GM03348 (cell line): Measurements from ENCODE around the gene BMERB1.
"Not testable (repeated sequence)": the region's sequence is repeated elsewhere in the genome, so short reads cannot be mapped to it uniquely, and the experiment has no call there.

Source experiments
- DNase-seq: peaks from one replicate; pipeline ENCODE4 v3.0.0; 2012; ENCODE audit warnings: low spot score

BMERB1 gene

GRCh38 chr16:15559176-15559575, 124.8 kb downstream of the BMERB1 start:
- DNase-seq = no peak

DNA sequence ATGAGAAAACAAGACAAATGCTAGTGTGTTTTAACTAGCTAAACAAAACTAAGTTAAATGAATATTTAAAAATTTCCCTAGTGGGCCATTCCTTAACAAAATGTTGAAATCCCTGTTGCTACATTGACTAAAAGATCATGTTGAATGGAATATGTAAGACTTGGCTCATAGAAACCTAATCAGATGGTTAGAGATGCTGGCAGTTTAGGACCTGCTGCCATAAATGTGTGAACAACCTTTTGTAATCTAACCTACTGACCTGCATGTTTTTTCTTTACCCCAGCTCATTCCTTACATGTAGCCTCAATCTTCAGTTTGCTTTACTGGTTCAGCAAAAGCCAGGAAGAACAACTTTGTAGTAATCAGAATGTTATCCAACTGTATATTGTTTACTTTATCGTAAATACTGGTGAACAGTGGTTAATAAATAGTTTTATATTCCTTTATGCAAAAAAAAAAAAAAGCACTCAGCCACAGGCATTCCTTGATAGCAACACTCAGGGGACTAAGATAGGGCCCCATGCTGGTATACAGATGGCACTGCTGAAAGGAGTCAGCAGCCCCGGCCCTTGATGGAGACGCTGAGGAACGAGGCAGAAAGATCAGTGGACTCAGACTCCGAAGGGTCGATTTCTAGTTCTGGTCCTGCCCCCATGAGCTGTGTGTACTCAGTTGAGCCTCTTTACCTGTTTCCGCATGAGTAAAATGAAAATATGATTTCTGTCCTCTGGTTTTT, 130.4 kb downstream of the BMERB1 start:
- no peak for DNase-seq

GRCh38 chr16:15566095-15566494, 131.7 kb downstream of the BMERB1 start:
- DNase-seq = no peak

DNA sequence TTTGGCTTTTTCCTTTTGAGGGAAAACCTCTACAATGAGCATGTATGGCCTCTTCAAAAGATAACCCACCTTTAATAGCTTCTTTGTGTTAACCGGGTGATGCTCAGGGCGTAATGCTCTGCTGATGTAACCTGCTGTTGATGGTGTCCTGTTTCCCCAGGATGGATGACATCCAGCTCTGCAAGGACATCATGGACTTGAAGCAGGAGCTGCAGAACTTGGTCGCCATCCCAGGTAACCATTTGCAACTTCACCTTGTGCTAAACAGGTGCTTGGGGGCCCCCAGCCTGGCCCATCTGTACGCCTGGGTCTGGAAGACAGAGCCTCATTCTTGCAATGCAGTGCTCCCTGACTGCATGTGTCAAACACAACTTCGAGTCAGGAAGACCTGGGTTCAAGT, 133.4 kb downstream of the BMERB1 start:
- no peak for DNase-seq

- DNase-seq = not testable (repeated sequence)
Measured at GRCh38 chr16:15570666-15571065, 136.3 kb downstream of the BMERB1 start.

DNA sequence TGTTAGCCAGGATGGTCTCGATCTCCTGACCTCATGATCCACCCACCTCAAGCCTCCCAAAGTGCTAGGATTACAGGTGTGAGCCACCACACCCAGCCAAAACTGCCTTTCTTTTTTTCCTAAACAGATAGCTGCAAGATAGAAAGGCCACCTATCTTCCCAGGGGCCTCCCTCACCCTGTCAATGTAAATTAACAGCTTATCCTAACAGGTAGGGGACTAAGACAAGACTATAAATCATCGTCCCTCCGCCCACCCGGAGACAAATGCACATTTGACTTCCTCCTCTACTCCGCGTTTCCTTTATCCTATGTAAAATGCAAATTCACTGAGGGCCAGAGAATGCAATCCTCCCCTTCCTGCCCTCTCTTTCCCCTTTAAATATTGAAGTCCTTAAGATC, 137.2 kb downstream of the BMERB1 start:
- DNase-seq = no peak

DNA sequence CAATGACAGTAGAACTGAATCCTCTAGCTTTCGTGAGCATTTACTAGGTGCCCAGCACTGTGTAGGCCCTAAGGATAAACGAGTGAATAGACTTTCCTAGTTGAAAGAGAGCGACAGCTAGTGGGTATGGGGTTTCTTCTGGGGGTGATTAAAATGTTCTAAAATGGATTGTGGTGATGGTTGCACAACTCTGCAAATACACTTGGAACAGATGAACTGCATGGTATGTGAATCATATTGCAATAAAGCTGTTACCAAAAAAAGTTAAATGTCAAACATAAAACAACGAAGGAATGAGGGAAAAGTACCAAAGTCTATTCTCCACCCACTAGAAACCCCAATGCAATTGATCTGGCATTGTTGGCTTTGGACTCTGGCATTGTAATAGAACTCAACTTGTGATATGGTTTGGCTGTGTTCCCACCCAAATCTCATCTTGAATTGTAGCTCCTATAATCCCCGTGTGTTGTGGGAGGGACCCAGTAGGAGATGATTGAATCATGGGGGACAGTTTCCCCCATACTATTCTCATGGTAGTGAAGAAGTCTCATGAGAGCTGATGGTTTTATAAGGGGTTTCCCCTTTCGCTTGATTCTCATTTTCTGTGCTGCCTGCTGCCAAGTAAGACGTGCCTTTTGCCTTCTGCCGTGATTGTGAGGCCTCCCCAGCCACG, 138.1 kb downstream of the BMERB1 start:
- peak; percentile 76 for DNase-seq

DNA sequence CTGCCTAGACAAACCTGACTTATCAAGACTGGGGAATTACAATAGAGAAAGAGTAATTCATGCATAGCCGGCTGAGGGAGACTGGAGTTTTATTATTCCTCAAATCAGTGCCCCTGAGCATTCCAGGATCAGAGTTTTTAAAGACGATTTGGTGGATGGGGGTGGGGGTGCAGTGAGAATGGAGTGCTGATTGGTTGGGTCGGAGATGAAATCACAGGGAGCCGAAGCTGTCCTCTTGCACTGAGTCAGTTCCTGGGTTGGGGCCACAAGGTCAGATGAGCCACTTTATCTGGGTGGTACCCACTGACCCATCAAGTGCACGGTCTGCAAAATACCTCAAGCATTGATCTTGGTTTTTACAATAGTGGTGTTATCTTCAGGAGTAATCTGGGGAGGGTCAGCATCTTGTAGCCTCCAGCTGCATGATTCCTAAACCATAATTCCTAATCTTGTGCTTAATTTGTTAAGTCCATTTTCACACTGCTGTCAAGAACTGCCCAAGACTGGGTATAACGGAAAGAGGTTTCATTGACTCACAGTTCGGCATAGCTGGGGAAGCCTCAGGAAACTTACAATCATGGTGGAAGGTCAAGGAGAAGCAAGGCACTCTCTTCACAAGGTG, 139.0 kb downstream of the BMERB1 start:
- no peak for DNase-seq

- not testable (repeated sequence) for DNase-seq
Measured at GRCh38 chr16:15573896-15574613, 139.7 kb downstream of the BMERB1 start.

GRCh38 chr16:15574614-15574948, 140.2 kb downstream of the BMERB1 start:
- no peak for DNase-seq

DNA sequence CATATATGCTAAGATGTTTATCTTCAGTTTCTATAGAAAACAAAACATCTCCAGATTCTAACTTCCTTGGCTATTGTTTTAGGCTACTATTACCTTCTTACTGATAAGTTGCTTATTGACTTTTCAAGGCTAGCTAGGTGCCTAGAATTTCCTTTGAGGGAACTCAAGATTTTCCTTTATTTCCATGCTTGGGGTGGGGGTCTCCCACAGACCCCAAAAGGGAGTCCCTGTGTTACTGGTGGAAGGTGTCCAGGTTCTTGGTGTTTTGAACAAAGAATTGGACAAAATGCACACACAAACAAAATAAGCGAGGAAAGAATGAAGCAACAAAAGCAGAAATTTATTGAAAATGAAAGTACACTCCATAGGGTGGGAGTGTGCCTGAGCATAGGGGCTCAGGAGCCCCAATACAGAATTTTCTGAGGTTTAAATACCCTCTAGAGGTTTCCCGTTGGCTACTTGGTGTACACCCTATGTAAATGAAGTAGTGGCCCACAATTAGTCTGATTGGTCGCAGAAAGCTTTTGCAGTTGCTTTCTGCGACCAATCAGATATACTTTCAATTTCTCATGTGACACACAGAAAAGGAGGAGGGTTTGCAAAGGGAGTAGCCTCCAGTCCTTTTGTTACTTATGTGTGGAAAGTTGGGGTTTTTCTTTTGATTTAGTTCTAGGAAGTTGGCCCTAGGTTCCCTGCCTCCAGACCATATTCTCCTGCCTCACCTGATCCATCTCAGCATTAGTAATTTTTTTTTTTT, 141.1 kb downstream of the BMERB1 start:
- no peak for DNase-seq

DNA sequence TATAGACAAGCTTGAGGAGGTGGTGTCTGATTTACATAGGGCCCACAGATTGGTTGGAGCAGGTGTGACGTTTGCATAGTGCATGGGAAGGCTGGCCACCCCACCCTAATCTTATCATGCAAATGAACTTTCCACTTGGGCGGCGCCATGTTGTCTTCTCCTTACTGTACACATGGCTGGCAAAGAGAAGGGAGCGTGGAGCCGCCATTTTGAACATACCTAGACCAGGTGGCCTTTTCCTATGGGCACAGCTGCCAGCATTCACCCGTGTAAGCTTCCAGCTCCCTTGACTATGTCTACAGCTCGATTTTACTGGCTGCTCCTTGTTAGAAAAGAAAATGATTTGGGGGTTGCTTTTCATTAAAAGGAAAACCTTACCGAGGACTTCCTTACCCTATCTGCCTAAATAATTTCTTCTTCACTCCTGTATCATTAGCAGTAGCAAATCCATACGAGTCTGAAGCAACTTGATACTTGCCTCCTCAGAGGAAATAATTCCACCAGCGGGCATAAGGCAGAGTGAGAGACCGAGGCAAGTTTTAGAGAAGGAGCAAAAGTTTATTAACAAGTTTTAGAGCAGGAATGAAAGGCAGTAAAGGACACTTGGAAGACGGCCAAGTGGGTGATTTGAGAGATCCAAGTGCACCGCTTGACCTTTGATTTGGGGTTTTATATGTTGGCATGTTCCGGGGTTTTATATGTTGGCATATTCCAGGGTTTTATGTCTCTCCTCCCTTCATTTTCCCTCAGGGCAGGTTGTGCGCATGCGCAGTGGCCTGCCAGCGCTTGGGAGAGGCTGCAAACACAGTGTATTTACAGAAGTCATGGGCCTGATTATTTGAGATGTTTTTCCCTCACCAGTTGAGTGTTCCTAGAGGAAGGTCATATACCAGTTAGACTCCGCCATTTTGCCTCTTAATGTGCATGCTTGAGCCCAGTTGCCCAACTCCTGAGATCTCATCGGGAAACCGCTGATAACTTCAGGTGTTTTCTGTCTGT, 142.9 kb downstream of the BMERB1 start:
- DNase-seq = no peak

DNA sequence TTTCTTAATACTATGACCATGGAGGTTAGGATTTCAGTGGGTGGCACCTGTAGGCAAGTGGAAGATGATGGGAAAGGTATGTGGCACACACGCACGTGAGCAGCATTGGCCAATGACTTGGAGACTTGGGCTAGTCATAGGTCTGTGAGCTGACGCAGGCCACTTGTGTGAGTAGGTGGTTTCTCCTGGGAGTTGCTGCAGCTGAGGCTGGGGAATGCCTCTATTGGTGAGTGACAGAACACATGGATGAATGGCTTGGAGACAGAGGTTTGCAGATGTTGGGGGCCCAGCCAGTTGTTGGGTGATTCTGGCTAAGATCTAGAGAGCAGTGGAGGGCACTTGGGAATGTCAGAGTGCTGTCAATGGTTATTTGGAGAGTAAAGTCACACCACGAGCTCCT, 144.4 kb downstream of the BMERB1 start:
- no peak for DNase-seq

- DNase-seq = no peak
Measured at GRCh38 chr16:15581127-15581815, 146.9 kb downstream of the BMERB1 start.

DNA sequence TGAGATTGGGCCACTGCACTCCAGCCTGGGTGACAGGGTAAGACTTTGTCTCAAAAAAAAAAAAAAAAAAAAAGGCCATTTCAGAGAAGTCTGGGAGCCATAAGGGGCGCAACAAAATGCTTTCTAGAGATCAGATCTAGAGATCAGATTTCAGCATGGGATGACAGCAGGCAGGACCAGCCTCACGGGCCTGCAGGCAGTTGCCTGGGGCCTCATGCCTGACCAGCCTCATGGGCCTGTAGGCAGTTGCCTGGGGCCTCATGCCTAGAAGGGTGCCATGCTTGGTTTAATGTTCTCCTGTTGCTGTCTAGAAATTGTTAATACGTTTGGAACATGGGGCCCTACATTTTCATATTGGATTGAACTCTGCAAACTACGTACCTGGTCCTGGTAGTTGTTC, 149.1 kb downstream of the BMERB1 start:
- DNase-seq = no peak

DNA sequence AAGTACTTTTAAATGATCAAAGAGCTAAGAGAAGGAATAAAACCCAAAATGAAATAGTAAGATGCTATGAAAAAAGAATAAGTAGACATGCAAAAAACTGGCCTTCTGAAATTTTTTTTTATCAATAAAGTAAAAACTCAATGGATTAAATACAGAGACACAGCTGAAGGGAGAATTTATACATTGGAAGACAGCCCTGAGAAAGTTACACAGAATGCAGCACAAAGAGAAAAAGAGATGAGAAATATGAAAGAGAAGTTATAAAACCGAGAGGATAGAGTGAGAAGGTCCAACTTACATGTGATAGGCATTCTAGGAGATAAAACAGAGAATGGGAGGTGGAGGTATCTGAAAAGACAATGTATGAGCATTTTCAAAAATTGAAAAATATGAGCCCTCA, 151.6 kb downstream of the BMERB1 start:
- DNase-seq = no peak

- no peak for DNase-seq
Measured at GRCh38 chr16:15586716-15587115, 152.3 kb downstream of the BMERB1 start.

- DNase-seq = no peak
Measured at GRCh38 chr16:15587152-15587825, 152.9 kb downstream of the BMERB1 start.

GRCh38 chr16:15592324-15592723, 157.9 kb downstream of the BMERB1 start:
- DNase-seq = no peak

DNA sequence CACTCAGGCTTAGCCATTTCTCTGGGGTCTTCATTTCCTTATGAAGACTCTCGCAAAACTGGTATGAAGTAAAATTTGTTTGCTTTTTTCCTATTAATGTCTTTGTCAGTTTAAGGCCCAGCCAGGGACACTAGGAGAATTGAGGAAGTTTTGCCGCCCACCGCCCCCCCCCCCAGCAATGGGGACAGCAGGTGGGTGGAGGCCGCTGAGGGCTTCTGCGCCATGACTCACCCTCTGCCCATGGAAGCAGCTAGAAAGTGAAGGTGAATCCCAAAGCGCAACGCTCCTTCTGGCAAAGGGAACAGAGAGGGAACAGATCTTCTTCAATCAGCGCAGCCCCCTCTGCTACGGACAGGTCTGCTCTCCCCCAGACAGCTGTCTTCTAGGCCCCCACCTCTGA, 158.8 kb downstream of the BMERB1 start:
- no peak for DNase-seq
